ENCODE data around the gene USP40.

Gene USP40

GRCh38 chr2:233474308-233475160 is 92.0 kb downstream of the USP40 start:
- no peak for TF ChIP-seq CTCF (IDR thresholded peaks at IDR 0.05)
- H3K27me3 Mint-ChIP-seq (ENCODE audit: low read depth, poor library complexity) = no peaks in the 10 kb centered on the region
- H3K27ac Mint-ChIP-seq = no peak overlapping the region
- peaks cover 40% of the 10 kb centered on the region for H3K36me3 Mint-ChIP-seq (ENCODE audit: low read depth)
- no peak overlapping the region for H3K4me3 Mint-ChIP-seq
- no peaks in the 10 kb centered on the region for H3K9me3 Mint-ChIP-seq
- no peak for DNase-seq
- H3K4me1 Mint-ChIP-seq = peaks cover 5% of the 10 kb centered on the region

GRCh38 chr2:233473878-233474277 is 92.7 kb downstream of the USP40 start:
- Mint-ChIP-seq H3K4me1 (peaks cover 5% of the 10 kb centered on the region), H3K27ac (no peak overlapping the region), H3K36me3 (ENCODE audit: low read depth) (peaks cover 43% of the 10 kb centered on the region), H3K27me3 (ENCODE audit: low read depth, poor library complexity) (peaks cover 3% of the 10 kb centered on the region), H3K9me3 (no peaks in the 10 kb centered on the region), H3K4me3 (no peak overlapping the region)
- DNase-seq = no peak
- TF ChIP-seq CTCF (IDR thresholded peaks at IDR 0.05) = no peak

- Mint-ChIP-seq H3K4me1 (peaks cover 5% of the 10 kb centered on the region), H3K4me3 (no peak overlapping the region), H3K27ac (no peak overlapping the region), H3K36me3 (ENCODE audit: low read depth) (peaks cover 48% of the 10 kb centered on the region), H3K9me3 (no peaks in the 10 kb centered on the region), H3K27me3 (ENCODE audit: low read depth, poor library complexity) (peaks cover 3% of the 10 kb centered on the region)
- no peak for DNase-seq
- TF ChIP-seq CTCF (IDR thresholded peaks at IDR 0.05) = no peak
These were observed 93.2 kb downstream of the USP40 start for GRCh38 chr2:233473386-233473791.

GRCh38 chr2:233471291-233472035 is 95.1 kb downstream of the USP40 start:
- Mint-ChIP-seq H3K4me1 (peaks cover 5% of the 10 kb centered on the region), H3K27ac (no peak overlapping the region), H3K9me3 (no peaks in the 10 kb centered on the region), H3K36me3 (ENCODE audit: low read depth) (peaks cover 61% of the 10 kb centered on the region), H3K4me3 (no peak overlapping the region), H3K27me3 (ENCODE audit: low read depth, poor library complexity) (peaks cover 3% of the 10 kb centered on the region)
- no peak for TF ChIP-seq CTCF (IDR thresholded peaks at IDR 0.05)
- no peak for DNase-seq

- peaks cover 3% of the 10 kb centered on the region for H3K27me3 Mint-ChIP-seq (ENCODE audit: low read depth, poor library complexity)
- H3K27ac Mint-ChIP-seq = no peak overlapping the region
- peaks cover 64% of the 10 kb centered on the region for H3K36me3 Mint-ChIP-seq (ENCODE audit: low read depth)
- TF ChIP-seq CTCF (IDR thresholded peaks at IDR 0.05) = no peak
- DNase-seq = no peak
- peaks cover 2% of the 10 kb centered on the region for H3K4me1 Mint-ChIP-seq
- no peaks in the 10 kb centered on the region for H3K9me3 Mint-ChIP-seq
- H3K4me3 Mint-ChIP-seq = no peak overlapping the region
These were observed 95.7 kb downstream of the USP40 start for GRCh38 chr2:233470839-233471238.
